HUES6 (cell line): Measurements from ENCODE around the gene XIRP1.

Experiments used
- H3K27ac ChIP-seq: 2 replicates; pipeline ENCODE4 v1.7.0; 2013; ENCODE audit warnings: low read depth, mild to moderate bottlenecking, low read length, inconsistent platforms
- H3K27me3 ChIP-seq: 2 replicates; pipeline ENCODE4 v1.6.1; 2013; ENCODE audit warnings: low read length; ENCODE audit not compliant: control insufficient read depth, insufficient read depth
- H3K36me3 ChIP-seq: 2 replicates; pipeline ENCODE4 v1.6.1; 2013; ENCODE audit warnings: low read length; ENCODE audit not compliant: control insufficient read depth, insufficient read depth
- H3K4me1 ChIP-seq: 2 replicates; pipeline ENCODE4 v1.6.1; 2013; ENCODE audit warnings: low read length; ENCODE audit not compliant: control insufficient read depth, insufficient read depth
- H3K4me3 ChIP-seq: 2 replicates; pipeline ENCODE4 v1.5.1; 2013; ENCODE audit warnings: low read depth, low read length
- H3K9ac ChIP-seq: one replicate; pipeline ENCODE4 v1.6.1; 2013; ENCODE audit warnings: mild to moderate bottlenecking, low read length
- H3K9me3 ChIP-seq: 2 replicates; pipeline ENCODE4 v1.6.1; 2013; ENCODE audit warnings: low read depth, low read length; ENCODE audit not compliant: control insufficient read depth, insufficient read depth

The XIRP1 gene

DNA sequence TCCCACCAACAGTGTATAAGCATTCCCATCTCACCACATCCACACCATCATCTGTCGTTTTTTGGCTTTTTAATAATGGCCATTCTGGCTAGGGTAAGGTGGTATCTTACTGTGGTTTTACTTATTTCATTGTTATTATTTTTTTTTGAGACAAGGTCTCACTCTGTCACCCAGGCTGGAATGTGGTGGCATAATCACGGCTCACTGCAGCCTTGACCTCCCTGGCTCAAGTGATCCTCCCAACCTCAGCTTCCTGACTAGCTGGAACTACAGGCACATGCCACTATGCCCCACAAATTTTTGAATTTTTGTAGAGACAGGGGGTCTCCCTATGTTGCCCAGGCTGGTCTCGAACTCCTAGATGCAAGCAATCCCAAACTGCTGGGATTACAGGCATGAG lies 28.0 kb downstream of the XIRP1 start:
- Histone ChIP-seq H3K9me3 (peaks cover 7% of the 10 kb centered on the region; the same call in 1 of the 2 replicates), H3K27me3 (no peaks in the 10 kb centered on the region), H3K36me3 (no peaks in the 10 kb centered on the region), H3K4me1 (peaks cover 16% of the 10 kb centered on the region; the same call in 1 of the 2 replicates), H3K9ac (no peak overlapping the region), H3K4me3 (no peak overlapping the region), H3K27ac (no peak overlapping the region)

DNA sequence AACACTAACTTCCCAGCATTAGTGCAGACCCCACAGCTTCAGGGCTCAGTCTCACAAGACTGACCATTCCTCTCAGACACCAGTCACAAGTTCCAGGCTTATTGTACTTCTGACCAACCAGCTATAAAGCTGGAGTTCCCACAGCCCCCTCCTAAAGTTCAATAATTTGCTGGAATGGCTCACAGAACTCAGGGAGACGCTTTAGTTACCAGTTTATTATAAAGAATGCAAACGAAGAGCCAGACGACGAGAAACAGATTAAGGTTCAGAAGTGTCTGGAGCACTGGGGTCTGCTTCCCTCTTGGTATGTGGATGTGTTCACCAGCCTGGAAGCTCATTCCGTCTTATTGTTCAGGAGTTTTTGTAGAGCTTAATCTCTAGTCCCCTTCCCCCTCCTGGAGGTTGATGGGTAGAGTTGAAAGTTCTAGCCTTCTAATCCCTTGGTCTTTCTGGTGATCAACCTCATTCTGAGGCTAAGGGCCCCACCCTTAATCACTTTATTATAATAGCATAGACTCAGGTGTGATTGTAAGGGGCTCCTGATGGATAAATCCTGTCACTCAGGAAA lies 34.2 kb downstream of the XIRP1 start:
- Histone ChIP-seq H3K9ac (no peak overlapping the region), H3K9me3 (peaks cover 4% of the 10 kb centered on the region; the same call in 1 of the 2 replicates), H3K4me3 (no peak overlapping the region), H3K27ac (no peak overlapping the region), H3K4me1 (peaks cover 20% of the 10 kb centered on the region), H3K36me3 (no peaks in the 10 kb centered on the region), H3K27me3 (no peaks in the 10 kb centered on the region)

DNA sequence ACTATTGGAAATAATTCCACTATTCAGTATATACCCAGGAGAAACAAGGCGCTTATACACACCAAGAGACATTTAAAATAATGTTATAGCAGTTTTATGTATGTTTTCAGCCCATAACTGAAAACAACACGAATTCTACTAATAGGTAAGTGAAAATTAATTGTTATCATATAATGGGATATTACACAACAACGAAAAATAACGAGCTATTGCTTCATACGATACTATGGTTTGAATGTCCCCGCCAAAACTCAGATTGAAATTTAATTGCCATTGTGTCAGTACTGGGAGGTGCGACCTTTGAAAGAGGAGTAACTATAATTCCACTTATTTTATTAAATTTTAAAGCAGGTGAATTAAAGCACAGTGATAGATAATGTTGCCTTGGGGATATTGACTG lies 35.0 kb downstream of the XIRP1 start:
- H3K27me3 ChIP-seq, result no peaks in the 10 kb centered on the region
- H3K4me3 ChIP-seq, result no peak overlapping the region
- no peaks in the 10 kb centered on the region for H3K36me3 ChIP-seq
- no peak overlapping the region for H3K27ac ChIP-seq
- no peak overlapping the region for H3K9ac ChIP-seq
- no peaks in the 10 kb centered on the region for H3K9me3 ChIP-seq
- peaks cover 23% of the 10 kb centered on the region for H3K4me1 ChIP-seq

DNA sequence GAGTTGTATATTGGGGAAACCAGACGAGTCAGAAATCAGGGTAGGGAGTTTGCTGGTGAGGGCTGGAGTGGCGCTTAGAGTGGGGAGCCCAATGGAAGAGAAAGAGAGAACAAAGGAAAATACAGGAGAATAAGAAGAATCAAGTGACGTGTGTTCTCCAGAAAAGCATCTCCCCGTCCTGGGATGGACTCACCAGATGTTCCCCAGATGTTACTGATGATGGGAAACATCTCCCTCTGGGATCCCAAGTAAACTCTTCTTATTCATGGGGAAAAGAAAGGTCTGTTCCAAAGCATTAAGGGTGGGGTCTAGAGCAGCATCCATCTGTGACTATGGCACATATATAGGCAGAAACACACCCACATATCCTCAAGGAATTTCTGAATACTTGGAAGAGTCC lies 36.0 kb downstream of the XIRP1 start:
- Histone ChIP-seq H3K36me3 (no peaks in the 10 kb centered on the region), H3K27ac (no peak overlapping the region), H3K9me3 (no peaks in the 10 kb centered on the region), H3K9ac (no peak overlapping the region), H3K4me1 (peaks cover 31% of the 10 kb centered on the region), H3K27me3 (no peaks in the 10 kb centered on the region), H3K4me3 (no peak overlapping the region)

DNA sequence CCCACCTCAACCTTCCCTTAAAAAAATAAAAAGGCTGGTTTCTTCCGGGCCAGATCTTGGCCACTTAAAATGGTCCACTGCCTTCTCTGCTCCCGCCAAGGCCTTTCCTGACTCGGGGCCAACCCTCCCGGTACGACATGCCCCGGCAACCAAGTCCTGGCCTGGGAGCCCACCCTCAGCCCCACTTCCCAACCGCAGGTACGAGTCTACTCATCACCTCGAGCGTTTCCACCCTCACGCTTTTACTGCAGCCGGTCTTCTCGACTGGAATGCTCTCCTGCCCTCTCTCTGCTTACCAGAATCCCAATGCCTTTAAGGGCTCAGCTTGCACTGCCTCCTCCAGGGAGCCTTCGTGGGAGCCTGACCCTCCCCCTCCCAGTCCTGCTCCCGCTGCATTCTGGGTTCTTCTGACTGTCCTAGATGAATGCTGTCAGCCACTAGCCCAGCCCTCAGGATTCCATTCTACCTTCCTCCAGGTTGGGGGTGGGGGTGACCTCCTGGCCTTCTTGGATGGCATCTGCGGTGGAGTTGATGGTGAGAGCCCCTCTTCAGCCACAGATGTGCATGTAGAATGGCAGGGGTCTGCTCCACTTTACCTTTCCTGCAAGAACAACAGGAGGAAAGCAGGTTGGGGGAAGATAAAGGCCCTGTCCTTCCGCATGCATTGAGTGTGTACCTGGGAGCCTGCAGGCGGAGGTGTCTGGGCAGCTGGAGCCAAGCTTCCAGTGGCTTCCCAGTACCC lies 37.9 kb downstream of the XIRP1 start:
- H3K4me3 ChIP-seq, result peak overlapping the region; percentile 84
- H3K27ac ChIP-seq, result peak overlapping the region; percentile 65; the same call in 1 of the 2 replicates

DNA sequence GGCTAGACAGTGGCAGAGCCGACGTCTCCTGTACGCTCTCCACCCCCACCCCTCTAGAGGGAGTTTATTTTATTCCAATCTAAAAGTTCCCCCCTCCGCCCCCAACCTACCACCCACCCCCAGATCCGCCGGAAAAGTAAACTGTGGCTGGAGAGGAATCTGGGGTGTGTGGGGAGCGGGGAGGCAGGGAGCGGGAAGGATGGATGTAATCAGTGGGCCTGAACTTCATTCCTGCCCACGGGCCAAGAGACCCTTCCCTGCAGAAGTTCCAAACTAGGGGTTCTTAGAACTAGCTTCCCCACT lies 38.5 kb downstream of the XIRP1 start:
- H3K4me1 ChIP-seq, result peaks cover 50% of the 10 kb centered on the region
- no peaks in the 10 kb centered on the region for H3K27me3 ChIP-seq
- H3K36me3 ChIP-seq, result no peaks in the 10 kb centered on the region
- peak overlapping the region; percentile 78 for H3K9ac ChIP-seq
- H3K4me3 ChIP-seq, result peak overlapping the region; percentile 84
- H3K9me3 ChIP-seq, result no peaks in the 10 kb centered on the region
- peak overlapping the region; percentile 65; the same call in 1 of the 2 replicates for H3K27ac ChIP-seq

More for the DNA sequence above, 37.9 kb downstream of the XIRP1 start:
- Histone ChIP-seq H3K36me3 (no peaks in the 10 kb centered on the region), H3K4me1 (peaks cover 50% of the 10 kb centered on the region), H3K9ac (peak overlapping the region; percentile 78), H3K27me3 (no peaks in the 10 kb centered on the region), H3K9me3 (no peaks in the 10 kb centered on the region)

DNA sequence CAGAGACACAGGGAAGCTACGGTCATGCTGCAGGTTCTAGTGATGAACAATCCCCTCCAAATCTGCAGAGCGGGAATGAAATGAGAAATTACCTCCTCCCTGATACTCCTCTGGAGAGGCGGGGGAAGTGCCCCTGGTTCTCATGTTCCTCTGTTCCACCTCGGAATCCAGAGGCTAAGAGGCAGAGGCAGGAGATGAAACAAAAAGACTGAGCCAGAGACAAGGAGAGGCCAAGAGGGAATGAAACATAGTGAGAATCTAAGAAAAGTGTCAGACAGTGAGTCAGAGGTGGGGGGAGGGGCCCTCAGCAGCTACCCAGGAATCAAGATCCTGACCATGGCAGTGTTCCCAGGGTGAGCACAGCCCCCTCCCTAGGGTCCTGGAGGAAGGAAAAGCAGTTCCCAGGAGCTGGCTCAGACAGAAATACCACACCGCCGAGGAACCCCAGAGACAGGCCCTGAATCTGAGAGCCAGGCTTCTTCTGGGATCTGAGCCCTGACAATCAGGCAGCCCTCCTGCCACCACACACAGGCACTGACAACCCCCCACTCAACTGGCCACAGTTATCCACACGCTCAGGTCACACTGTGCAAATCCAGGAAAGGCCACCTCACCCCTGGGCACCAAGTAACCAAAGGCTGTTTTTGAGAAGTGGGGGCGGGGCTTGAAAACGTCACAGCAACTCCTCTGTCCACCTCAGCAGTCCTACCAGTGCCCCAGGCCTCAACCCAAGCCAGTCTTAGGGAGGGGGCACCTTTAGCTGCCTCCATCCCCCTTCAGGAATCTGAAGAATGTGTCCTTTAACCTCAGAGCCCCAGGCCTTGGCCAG lies 41.4 kb downstream of the XIRP1 start:
- peaks cover 8% of the 10 kb centered on the region for H3K36me3 ChIP-seq
- peak overlapping the region; percentile 87 for H3K27ac ChIP-seq
- no peaks in the 10 kb centered on the region for H3K9me3 ChIP-seq
- no peaks in the 10 kb centered on the region for H3K27me3 ChIP-seq
- peak overlapping the region; percentile 84 for H3K4me3 ChIP-seq
- H3K4me1 ChIP-seq, result peaks cover 71% of the 10 kb centered on the region
- peak overlapping the region; percentile 91 for H3K9ac ChIP-seq

DNA sequence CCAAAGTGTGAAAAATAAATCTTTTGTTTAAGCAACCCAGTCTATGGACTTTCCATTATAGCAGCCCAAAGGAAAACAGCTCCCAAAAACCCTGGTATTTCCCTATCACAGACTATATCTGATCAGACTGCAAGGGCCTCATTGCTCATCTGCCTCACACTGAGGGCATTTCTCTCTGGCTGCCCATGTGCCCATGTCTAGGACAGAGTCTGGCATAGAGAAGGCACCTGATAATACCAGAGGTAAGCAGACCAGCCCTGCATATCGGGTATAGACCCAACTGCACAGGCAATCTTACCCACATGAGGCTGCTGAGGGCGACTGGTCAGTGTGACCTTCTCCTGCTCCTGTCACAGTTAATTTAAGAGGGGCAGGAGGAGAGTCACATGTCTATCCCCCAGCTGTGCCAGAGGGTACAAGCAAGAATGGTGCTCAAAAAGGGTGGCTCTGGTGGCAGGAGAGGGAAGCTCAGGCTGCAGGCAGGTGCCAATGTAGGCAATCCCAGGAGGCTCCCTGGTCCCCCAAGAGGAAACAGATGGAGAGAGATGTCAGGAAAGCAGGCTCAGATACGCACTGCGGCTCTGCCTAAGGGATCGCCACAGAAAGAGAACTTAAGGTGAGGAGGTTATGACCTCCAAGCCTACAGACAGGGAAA lies 42.1 kb downstream of the XIRP1 start:
- Histone ChIP-seq H3K27ac (peak overlapping the region; percentile 87; the same call in 1 of the 2 replicates), H3K4me3 (peak overlapping the region; percentile 84), H3K9me3 (no peaks in the 10 kb centered on the region), H3K36me3 (peaks cover 16% of the 10 kb centered on the region), H3K9ac (peak overlapping the region; percentile 91), H3K4me1 (peaks cover 71% of the 10 kb centered on the region), H3K27me3 (no peaks in the 10 kb centered on the region)

DNA sequence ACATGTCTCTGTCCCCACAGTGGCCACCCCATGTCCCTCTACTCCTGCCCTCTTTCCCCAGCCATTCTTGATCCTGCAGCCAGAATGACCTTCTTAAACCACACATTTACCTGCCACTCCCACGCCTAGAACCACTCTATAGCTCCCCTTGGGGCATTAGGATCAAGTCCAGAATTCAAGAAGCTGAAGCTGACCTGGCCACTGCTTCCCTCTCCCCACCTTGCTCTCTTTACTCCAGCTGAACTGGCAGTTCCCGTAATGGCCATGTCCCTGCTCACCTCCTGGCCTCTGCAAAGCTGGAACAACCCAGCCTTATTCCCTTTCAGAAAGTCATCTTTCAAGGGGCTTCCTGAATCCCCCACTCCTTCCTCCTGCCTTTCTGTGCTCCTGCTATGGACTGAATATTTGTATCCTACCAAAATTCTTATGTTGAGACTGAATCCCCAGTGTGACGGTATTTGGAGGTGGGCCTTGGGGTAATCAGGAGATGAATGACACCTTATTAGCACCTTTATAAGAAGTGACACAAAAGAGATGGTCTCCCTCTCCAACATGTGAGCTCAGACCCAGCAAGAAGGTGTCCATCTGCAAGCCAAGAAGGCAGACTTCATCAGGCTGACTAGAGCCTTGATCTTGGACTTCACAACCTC lies 42.8 kb downstream of the XIRP1 start:
- Histone ChIP-seq H3K4me3 (peak overlapping the region; percentile 6; the same call in 1 of the 2 replicates), H3K36me3 (peaks cover 22% of the 10 kb centered on the region), H3K27ac (peak overlapping the region; percentile 87; the same call in 1 of the 2 replicates), H3K4me1 (peaks cover 68% of the 10 kb centered on the region), H3K9ac (peak overlapping the region; percentile 91), H3K27me3 (no peaks in the 10 kb centered on the region), H3K9me3 (no peaks in the 10 kb centered on the region)

DNA sequence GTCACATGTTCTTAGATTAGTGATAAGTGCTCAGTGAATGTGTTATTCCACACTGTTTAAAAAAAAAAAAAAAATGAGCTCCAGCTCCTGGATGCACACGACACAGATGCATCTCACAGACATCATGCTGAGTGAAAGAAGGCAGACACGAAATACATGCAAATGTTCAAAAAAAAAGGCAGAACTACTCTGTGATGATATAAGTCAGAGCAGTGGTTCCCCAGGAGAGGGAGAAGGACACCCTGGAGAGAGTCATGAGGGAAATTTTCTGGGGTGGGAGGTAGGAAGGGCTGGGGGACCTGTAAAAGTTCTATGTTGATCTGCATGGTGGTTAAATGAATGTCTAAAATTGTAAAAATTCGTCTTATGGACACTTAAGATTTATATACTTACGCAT lies 43.3 kb downstream of the XIRP1 start:
- H3K4me3 ChIP-seq, result no peak overlapping the region; the same call in 1 of the 2 replicates
- H3K27me3 ChIP-seq, result no peaks in the 10 kb centered on the region
- peaks cover 63% of the 10 kb centered on the region for H3K4me1 ChIP-seq
- H3K9ac ChIP-seq, result no peak overlapping the region
- H3K27ac ChIP-seq, result no peak overlapping the region
- H3K9me3 ChIP-seq, result no peaks in the 10 kb centered on the region
- H3K36me3 ChIP-seq, result peaks cover 28% of the 10 kb centered on the region
